ENCODE results near the gene CHCHD10. TPM values are rescaled to one million over a fixed set of nuclear protein-coding genes. Genes with fewer than 3 reads are reported as not detected.

The CHCHD10 gene
- total RNA-seq = 0.36 and 1.1 TPM in 2 replicates

GRCh38 chr22:23767673-23768548 is at the start of gene CHCHD10:
CHCHD10 (minus strand) TSS chr22:23767972; CDS start chr22:23767874, 98 bp downstream.

DNA sequence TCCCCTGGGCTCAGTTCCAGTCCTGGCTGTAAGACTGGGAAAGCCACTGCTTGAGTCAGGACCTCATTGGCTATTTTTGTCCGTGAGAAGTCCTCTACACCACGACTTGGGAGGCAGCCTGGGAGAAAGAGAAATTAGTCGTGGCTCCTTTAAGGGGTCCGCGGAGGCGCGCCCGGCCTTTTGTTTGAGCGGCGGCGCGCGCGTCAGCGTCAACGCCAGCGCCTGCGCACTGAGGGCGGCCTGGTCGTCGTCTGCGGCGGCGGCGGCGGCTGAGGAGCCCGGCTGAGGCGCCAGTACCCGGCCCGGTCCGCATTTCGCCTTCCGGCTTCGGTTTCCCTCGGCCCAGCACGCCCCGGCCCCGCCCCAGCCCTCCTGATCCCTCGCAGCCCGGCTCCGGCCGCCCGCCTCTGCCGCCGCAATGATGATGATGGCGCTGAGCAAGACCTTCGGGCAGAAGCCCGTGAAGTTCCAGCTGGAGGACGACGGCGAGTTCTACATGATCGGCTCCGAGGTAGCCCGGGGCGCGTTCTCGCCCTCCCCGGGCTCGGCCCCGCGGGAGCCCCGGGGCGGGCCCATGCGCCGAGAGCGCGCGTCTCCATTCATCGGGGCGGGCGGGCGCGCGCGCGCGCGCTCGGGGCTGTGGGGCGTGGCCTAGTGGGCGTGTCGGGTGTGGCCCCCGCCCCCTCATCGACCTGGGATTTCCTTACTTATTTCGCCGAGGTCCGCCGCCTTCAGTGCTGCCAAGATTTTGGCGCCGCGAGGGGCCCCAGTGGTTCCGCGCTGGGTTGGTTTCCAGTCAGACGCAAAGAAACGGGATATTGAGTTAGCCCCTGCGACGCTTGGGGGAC is 19.2 kb upstream of the CHCHD10 start, which contains the start of gene SMARCB1:
Gene SMARCB1, plus strand, starts transcription at position 215 of the 848 bp plus-strand sequence. Its CDS starts 204 bp downstream, at position 419.

GRCh38 chr22:23772649-23773473 is 5.1 kb upstream of the CHCHD10 start, which contains the start of gene MMP11:
MMP11 (plus strand) TSS chr22:23772849; CDS start chr22:23772871, 22 bp downstream.

DNA sequence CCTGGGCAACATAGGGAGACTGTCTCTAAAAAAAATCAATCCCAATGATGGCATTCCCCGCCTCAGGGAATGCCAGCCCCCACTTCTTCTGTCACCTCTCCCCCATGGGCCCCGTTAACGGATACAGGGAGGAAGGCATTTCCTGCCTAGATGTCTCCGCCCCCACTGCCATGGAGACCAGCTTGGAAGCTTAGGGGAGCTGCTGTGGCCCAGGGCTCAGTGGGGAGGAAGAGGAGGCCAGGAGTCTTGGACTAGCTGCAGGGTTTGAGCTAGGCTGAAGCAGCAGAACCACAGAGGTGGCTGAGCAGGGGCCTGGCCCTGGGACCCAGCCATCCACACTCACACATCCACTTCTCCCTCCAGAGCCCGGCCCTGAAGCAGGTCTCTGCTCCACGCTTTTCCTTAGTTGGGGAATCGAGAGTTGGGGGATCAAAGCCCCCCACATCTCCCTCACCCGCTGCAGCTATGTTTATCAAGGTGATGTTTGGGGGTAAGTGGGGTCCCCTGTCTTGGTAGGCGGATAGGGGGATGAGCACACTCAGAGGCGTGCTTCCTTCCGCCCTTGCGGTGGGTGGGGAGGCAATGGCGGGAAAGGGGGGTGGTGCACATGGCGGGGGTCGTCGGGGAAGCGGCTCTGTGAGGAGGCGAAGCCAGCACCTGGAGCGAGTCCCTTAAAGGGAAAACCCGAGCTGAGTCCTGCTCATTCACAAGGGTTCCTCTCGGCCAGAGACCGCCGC is 4.8 kb downstream of the CHCHD10 start, which contains the start of gene C22orf15:
Gene C22orf15, plus strand, starts transcription at position 149 of the 737 bp plus-strand sequence. Its CDS starts 317 bp downstream, at position 466.

GRCh38 chr22:23754220-23754919 is 13.4 kb downstream of the CHCHD10 start, which contains the start of gene VPREB3:
VPREB3 (minus strand) TSS chr22:23754425; CDS start chr22:23754363, 62 bp downstream.

DNA sequence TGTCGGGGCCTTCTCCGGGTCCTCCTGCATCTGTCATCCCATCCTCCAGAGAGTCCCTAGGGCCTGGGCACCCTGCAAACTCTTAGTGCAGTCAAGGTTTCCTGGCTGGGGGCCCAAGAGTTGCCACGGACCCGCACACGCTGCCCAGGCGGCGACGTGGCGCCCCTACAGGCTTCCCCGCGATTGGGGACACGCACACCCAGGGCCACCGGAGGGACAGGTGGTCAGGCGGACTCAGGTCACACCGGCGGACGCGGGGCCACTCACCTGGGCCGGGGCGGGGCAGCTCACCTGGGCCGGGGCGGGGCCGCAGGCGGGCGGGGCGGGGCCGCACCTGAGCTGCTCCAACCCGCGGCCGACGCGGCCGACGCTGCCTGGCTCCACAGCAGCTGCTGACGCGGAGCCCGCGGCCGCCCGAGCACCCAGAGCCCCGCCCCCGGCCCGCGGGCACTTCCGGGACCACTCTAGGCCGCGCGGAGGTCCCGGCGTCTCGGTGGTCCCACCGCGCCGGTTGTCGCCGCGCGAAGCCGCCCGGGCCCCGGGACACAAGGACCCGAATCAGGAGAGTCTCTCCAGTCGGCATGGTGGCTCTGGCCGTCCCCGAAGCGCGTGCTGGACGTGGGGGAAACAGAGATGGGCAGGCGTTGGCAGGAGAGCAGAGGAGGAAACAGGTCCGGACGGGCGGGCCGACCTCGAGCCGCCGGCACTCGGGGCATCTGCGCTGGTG is 16.9 kb downstream of the CHCHD10 start, which contains the start of gene ZNF70:
Gene ZNF70, minus strand, starts transcription at position 399 of the 727 bp plus-strand sequence. CDS start 5,972 bp downstream, outside the sequence.

Other genes starting within 250 kb of the CHCHD10 start
- not detected in 2 replicates for gene IGLL1, start 187.7 kb downstream of the CHCHD10 start, total RNA-seq
- not detected in 2 replicates for gene DRICH1, start 135.7 kb downstream of the CHCHD10 start, total RNA-seq
- gene RGL4, start 77.0 kb downstream of the CHCHD10 start, total RNA-seq = not detected in 2 replicates
- 4.9 and 5.0 TPM in 2 replicates for gene ZNF70, start 16.9 kb downstream of the CHCHD10 start, total RNA-seq
- gene VPREB3, start 13.5 kb downstream of the CHCHD10 start, total RNA-seq = not detected in 2 replicates
- gene C22orf15, start 5.0 kb downstream of the CHCHD10 start, total RNA-seq = not detected in 2 replicates
- gene MMP11, start 4.9 kb upstream of the CHCHD10 start, total RNA-seq = 2.0 and 6.8 TPM in 2 replicates
- gene SMARCB1, start 19.0 kb upstream of the CHCHD10 start, total RNA-seq = 72.4 and 83.8 TPM in 2 replicates
- gene DERL3, start 71.0 kb upstream of the CHCHD10 start, total RNA-seq = under 0.01 and 0.16 TPM in 2 replicates
- 4.3 and 11.3 TPM in 2 replicates for gene SLC2A11, start 89.9 kb upstream of the CHCHD10 start, total RNA-seq
- gene MIF, start 126.4 kb upstream of the CHCHD10 start, total RNA-seq = 833 and 861 TPM in 2 replicates
- 0.97 and 1.4 TPM in 2 replicates for gene GSTT2B, start 193.2 kb upstream of the CHCHD10 start, total RNA-seq
- gene DDTL, start 198.9 kb upstream of the CHCHD10 start, total RNA-seq = 0.16 TPM in 1 of 2 replicates, not detected in the other
- 129 and 180 TPM in 2 replicates for gene DDT, start 206.5 kb upstream of the CHCHD10 start, total RNA-seq
- not detected in 2 replicates for gene GSTT2, start 212.2 kb upstream of the CHCHD10 start, total RNA-seq
- not detected in 2 replicates for gene GSTT4, start 237.5 kb upstream of the CHCHD10 start, total RNA-seq
- gene CABIN1, start 243.3 kb upstream of the CHCHD10 start, total RNA-seq = 20.9 and 28.5 TPM in 2 replicates